ENCODE data around the gene FAM43A. TPM values are rescaled to one million over a fixed set of nuclear protein-coding genes. Genes with fewer than 3 reads are reported as not detected.
A peak's percentile ranks its signal among the peaks of the same experiment; 100 is the strongest.

Gene FAM43A, protein sequence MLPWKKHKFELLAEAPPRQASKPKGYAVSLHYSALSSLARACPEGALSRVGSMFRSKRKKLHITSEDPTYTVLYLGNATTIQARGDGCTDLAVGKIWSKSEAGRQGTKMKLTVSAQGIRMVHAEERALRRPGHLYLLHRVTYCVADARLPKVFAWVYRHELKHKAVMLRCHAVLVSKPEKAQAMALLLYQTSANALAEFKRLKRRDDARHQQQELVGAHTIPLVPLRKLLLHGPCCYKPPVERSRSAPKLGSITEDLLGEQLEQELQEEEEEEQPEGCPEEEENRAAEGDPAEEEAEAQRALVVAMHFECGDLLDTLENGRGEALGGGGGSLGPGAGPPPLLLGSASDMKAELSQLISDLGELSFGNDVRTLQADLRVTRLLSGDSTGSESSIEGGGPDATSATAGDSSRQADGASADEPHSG
- polyA plus RNA-seq (ENCODE audit: insufficient read length), result 15.0 TPM

DNA sequence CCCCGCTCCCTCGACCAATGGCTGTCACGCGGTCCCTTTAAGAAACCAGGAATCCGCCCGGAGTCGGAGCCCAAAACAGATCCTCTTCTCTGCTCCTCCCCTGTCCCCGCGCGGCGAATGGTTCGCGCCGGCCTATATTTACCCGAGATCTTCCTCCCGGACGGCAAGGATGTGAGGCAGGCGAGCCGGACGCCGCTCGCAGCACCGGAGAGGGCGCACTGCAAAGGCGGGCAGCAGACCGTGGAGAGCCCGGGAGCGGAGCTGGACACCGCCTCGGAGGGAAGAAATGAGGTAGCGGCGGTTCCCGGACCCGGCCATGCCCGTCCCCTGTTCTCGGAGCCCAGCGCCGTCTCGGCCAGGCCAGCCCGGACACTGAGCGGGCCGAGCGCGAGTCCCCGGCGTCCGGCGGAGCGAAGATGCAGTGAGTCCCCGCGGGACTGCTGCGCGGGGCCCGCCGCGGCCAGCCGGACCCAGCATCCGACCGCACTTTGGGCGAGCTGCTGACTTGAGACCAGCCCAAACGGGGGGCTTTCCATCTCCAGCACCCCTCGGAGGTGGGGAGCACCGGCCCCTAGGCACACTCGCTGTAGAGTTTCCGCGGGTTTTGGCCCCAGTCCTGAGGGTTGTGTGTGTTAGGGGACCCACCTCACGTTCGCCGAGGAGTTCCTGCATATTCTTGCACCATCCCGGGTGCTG, at the start of gene FAM43A:
Gene FAM43A (plus strand): TSS at position 166 of the 696 bp plus-strand sequence. CDS start 944 bp downstream, outside the sequence.
- DNase-seq (ENCODE audit: low read depth), result no peak

DNA sequence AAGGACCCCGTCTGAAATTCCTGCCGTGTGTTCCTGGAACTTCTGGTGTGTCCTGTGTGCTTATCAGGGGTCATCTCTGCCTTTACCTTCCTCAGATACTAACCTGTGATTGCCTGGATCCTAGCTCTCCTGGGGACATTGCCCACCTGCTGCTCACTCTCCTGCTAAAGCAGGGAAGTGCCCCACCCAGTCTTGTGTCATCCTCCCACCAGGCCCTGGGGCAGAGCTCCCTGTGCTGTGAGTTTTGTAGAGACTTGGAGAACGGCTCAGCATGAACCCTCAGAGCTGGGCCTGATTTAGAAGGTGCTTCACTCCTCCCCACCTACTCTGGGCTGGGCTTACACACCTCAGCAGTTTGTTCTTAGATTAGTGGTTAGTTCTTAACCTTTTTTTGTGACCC, 48.6 kb upstream of the FAM43A start:
- DNase-seq (ENCODE audit: low read depth), result no peak

DNA sequence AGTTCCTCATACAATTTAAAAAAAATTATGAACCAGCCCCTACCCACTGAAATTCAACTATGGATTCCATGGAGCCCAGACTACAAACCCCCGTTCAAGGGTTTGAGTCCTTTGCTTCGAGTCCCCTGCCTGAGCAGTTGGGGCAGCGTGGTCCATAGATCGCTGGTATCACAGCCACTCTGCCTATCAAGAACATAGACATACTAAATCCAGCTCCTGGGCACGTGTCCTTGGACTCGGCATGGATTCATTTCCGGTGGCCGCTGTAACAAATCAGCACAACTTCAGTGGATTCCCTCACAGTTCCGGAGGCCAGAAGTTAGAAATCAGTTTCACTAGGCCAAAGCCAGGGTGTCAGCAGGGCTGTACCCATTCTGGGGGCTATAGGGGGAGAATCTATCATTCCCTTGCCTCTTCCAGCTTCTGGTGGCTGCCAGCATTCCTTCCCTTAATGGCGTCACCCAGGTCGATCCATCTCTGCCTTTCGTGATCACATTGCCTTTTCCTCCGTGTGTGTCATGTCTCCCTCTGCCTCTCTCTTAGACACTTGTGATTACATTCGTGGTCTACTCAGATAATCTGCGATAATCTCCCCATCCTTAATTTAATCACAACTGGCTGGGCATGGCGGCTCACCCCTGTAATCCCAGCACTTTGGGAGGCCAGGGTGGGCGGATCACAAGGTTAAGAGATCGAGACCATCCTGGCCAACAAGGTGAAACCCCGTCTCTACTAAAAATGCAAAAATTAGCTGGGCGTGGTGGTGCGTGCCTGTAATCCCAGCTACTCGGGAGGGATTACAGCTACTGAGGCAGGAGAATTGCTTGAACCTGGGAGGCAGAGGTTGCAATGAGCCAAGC, 47.9 kb upstream of the FAM43A start:
- no peak for DNase-seq (ENCODE audit: low read depth)

DNA sequence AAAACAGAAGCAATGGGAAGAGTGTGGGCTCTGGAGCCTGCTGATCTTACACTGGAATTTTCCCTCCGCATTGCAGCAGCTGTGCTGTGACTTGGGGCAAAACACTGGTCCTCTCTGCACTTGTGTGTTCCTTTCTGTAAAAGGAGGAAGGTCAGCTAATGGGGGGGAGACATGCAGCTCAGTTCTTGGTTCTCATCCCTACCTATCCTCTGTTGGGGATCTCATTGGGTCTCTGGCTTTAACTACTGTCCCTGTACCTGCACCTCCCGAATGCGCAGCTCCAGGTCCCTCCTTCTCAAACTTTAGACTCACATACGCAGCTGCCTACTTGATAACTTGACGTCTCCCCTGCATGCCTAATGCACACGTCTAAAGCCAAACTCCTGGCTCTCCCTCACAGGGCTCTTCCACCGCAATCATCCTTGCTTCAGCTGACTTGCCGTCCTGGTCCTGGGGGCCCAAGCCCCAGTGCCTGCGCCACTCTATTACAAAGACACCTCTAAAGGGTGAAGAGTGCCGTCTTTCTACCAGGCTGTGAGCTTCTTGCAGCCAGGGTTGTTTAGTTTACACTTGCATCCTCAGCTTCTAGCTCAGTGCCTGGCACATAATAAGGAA, 46.6 kb upstream of the FAM43A start:
- no peak for DNase-seq (ENCODE audit: low read depth)

DNA sequence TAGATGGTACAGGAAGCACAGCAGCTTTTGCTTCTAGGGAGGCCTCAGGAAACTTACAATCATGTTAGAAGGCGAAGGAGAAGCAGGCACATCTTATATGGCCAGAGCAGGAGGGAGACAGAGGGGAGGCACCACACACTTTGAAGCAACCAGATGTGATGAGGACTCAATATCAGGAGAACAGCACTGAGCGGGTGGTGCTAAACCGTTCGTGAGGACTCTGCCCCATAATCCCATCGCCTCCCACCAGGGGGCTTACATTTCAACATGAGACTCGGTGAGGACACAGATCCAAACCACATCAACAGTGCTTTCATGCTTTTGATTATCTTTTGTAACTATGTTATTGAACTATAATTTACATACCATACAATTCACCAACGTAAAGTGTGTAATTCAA, 44.9 kb upstream of the FAM43A start:
- no peak for DNase-seq (ENCODE audit: low read depth)

DNA sequence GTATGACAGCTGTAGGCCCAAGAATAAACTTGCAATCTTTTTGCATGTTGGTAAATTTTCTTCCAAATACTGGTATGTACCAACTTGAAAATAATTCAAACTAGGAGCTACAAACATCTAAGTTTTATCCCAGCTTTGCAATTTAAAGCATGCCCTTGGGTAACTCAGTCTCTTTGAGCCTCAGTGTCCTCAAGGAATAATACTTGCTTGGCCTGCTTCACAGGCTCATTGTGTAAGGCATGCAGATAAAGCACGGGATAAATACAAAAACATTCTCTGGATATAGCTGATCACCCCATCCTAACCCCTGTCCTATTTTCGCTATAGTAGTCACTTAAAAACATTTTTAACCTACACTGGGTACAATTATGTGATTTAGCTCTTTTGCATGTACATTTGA, 42.9 kb upstream of the FAM43A start:
- no peak for DNase-seq (ENCODE audit: low read depth)

DNA sequence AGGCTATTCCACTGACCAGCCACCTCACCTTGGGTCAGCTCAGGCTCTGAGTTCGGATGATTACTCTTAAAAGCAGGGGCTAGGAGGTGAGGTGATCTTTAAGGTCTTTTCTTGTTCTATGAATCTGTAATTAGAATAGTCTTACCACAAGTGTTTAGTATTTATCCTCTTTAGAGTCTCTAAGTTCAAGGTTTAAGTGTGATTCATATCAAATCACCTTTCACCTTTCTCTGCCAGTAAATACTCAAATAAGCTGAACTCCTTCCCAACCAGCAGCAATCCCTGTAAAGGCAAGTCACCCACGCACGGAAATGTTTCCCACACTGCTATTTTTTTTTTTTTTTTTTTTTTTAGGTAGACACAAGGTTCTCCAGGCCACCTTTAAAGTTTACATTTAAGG, 37.9 kb upstream of the FAM43A start:
- DNase-seq (ENCODE audit: low read depth), result no peak

DNA sequence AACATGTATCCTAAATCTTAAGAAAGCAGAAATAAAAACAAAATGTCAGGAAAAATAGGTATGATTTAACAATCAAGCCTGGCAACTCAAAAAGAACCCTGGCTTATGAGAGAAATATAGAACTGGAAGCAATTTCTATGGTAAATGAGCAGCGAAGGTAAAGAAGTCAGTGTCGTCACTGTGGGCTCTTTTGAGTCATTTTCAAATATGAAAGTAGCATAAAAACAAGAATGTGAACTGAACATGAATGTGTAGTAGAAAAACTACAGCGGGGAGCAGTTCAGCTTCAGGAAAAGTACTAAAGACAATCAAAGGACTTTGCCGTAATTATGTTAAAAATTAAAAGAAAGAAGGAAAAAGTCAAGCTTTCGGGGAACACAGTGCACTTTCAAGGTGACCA, 31.2 kb upstream of the FAM43A start:
- DNase-seq (ENCODE audit: low read depth), result no peak

DNA sequence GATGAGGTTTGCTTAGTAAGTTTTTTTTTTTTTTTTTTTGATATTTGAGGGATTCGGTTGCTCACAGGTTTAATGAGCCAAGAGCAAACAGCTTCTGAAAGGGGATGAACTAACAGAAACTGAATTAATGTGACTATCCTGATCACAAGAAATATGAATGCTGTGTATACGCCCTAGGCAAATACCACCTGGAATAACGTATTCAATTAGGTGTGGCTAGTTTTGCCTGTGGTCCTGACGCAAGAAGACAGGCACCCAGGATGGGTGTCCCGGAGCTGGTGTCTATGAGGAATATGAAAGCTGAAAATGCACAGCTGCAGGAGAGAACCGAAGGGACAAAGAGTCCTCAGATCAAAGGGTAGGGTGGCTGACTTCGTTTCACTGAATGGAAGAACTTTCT, 28.2 kb upstream of the FAM43A start:
- DNase-seq (ENCODE audit: low read depth), result no peak

DNA sequence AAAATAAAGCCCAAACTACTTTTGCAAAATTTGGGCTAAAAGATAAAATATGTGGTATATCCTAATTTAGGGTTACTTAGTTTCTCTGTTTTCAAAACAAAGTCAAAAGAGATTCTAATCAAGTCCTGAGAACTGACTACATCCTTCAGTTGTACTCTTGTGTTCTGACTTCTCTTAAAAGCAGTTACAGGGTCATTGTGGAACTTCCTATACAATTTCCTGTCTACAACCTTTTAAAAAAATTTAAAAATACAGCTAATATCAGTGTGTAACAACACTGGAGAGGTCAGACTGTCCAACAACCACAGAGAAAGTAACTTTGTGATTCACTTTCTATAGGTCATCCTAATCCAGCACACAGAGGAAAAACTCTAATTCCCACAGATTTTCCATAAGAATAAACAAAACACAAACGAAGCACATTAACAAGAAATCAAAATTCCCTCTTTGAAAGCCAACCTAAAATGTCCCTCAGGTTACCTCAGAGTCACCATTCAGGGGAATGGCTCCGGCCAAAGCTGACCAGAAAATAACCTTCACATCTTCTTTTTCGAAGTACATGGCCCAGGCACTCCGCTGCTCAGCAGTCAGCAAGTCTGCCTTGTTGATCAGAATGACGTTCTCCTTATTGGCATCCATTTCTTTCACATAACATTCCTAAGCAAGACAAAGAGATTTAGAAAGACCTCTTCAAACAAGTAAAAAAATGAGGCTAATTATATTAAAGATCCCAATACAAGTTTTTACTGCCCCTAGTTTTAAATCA, 27.0 kb upstream of the FAM43A start:
- DNase-seq (ENCODE audit: low read depth), result no peak

DNA sequence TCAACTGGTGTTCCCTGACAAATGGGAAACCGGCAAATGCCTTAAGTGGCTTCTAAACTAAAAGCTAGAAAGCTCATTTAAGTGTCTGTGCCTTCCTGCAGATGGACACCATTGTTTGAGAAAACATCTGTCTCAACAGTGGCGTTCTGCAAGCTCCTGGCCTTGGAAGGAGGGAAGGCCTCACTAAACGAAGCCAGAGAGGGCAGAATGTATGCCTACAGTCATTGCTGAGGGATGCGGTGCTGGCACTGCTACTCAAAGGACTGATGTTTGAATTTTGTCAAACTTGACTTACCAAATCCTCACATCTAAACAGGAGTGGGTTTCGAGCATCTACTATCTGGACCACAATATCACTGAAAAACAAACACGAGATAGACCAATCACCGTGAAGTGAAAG, 25.9 kb upstream of the FAM43A start:
- DNase-seq (ENCODE audit: low read depth), result no peak

DNA sequence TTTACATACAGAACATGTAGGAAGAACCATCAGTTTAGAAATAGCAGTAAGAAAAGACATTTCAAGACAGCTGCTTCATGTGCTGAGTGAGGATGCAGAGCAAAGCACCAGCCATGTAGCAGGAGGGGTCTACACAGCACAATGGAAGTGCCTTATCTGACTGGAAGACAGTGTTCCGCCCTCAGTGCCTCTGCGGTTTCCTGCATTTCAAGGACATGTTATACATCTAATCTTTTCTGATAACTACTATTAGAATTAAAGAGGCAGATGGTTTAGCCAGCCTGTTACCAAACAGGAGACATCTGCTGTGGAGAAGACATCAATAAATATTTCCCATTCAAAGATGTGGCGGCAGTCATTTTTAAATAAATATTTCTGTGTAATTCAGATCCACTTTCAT, 24.3 kb upstream of the FAM43A start:
- no peak for DNase-seq (ENCODE audit: low read depth)

DNA sequence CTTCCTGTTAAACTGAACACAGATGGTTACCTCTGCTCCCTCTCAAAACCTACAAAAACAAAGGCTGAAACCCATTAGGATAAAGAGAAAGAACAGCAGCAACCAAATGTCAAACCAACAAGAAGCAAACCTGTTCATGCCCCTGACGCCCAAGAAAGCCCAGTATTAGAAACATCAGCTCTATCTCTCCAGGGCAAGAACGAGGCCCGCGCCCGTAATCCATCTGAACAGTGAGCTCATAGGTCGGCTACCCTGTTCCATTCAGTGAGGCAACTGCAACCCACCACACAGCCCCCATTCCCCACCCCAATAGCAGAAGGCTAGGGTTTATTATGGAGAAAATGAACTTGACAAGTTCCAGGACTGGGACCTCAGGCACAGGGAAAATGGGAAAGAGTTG, 23.7 kb upstream of the FAM43A start:
- DNase-seq (ENCODE audit: low read depth), result no peak

DNA sequence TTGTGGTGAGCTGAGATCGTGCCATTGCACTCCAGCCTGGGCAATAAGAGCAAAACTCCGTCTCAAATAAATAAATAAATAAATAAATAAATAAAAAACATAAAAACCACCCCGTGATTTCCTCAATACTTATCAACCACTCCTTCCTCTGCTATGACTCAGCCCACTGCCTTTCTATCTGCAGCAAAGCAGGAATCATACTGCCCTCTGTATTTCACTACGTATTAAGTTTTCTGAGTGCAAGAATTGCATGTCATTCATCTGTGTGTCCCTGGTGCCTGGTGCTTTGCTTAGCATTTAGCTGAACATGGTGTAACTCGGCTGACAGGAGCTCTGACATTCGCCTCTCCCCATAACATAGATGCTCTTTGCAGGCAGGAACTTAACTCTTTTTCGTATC, 20.8 kb upstream of the FAM43A start:
- no peak for DNase-seq (ENCODE audit: low read depth)

DNA sequence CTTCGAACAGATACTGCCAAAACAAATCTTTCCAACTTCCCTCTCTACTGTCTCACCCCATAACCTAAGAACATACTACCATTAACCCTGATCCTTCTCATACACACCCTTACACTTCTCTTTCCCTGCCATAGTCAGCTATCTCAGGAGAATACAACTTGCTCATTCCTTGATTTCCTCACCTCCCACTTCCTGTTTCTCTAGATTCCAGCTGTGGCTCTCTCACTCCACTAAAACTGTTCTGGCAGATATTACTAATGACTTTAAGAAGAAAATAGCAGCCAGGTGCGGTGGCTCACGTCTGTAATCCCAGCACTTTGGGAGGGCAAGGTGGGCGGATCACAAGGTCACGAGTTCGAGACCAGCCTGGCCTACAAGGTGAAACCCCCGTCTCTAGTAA, 18.3 kb upstream of the FAM43A start:
- DNase-seq (ENCODE audit: low read depth), result no peak

DNA sequence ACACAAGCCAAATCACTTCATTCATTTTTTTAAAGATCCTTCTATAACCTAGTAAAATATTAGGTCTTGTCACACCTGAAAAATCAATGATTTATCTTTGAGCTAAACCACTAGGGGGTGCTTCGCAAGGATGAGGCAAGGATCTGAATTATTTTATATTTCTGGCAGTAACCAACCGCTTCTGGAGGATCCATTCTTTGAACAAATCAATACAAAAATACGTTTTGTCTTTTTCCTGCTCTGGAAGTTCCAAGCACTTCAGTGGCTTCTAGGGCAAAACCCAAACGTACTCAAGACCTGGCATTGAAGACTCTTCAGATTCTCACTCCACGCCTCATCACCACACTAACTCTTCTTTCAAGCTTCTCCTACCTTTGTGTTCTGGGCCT, 14.2 kb upstream of the FAM43A start:
- DNase-seq (ENCODE audit: low read depth), result no peak

DNA sequence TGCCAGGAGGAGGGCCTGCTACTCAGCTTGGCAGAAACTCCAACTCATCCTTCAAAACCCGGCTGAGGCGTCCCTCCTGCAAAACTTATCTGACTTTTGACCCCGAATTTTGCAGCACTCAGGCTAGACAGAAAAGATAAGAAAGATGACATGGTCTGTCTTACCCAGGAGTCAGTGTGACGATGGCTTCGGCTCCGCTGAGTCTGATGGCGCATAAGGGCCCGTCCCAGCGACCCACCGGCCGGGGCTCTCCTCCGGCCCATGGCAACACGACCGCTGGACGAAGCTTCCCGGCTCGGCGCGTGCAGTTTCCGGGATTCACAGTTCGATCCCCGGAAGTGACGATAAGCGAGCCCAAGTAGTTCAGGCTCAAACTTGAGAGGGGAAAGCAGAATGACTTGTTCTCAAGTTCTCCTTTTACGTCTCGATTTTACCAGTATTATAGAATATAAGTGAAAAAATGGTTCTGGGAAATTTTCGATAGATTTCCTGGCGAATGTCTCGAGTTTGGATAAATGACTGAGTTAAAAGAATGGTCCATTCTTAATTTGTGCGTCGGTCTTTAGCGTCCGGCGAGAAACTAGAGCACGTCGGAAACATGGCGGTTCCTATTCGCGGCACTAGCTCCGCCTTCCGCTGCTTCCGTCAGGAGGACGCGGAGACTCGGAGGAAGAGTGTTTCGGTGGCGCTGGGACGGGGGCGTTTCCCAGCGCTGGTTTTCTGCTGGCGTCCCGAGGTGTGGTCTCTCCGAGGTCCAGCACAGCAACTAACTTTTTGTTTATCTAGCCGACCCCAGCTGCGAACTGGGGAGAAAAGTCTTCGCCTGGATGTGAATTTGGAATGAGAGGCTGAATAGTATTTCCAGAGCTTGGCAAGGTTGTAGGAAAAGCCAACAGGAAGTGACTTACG, 13.5 kb upstream of the FAM43A start, which contains the start of gene LSG1:
Gene LSG1 (minus strand): TSS at position 292 of the 909 bp plus-strand sequence. CDS start 29 bp downstream, at position 263.
- DNase-seq (ENCODE audit: low read depth), result peak; percentile 94

DNA sequence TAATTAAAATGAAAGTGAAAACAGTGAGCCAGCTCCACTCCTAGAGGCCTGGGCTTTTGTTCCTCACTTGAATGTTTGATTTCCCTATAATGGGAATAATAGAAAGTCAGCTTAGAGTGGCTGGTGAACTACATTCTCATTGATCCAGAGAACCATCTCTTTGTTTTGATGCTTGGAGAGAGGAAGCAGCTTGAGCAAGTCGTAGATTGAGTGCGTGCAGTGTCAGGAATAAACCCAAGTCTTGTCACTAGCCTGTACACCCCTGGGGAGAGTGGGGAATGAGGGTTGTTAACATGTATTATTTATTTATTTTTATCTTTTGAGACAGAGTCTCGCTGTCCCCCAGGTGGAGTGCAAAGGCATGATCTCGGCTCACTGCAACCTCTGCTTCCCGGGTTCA, 12.8 kb upstream of the FAM43A start:
- no peak for DNase-seq (ENCODE audit: low read depth)

DNA sequence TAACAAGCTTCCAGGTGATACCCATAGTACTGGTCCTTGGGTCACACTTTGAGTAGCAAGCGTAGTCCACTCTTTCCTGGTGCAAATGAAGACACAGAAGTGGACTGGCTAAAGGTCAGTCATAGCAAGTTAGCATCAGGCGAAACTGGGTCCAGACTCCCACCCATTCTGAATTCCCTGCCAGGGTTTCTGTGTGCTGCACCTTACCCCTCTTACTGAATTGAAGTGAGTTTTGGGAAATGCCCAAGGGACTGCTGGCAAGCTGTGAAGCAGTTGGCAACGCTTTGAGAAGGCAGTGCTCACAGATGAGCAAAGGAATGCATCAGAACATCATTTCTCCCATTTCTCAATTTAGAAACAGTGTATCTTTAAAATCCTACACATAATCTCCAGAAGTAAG, 11.9 kb upstream of the FAM43A start:
- no peak for DNase-seq (ENCODE audit: low read depth)

DNA sequence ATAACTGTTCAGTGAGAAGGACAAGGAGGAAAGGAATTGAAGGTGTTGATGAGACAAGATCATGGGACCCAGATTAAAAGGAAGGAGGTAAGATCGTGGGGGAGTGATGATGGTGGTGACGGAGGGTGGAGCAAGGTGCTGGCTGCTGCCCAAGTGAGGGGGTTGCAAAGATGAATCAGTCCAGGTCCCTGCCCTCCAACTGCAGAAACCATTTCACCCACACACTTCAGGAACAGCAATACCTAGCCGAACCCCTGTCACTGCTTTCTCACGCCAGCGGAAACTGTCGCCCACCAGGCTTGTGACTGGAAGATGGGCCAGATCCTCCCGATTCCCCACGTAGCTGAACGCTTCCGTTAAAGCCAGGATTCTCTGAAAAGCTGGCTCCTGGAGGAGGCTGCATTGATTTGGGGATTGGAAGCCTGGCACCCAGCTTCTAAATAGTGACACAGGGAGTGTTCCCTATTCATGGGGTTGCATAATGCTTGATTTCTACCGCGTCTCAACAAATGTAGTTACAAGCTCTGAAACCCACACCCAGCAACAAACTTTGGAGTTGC, 10.5 kb upstream of the FAM43A start:
- DNase-seq (ENCODE audit: low read depth), result no peak
